ENCODE data around the gene TRERF1. TPM values are rescaled to one million over a fixed set of nuclear protein-coding genes. Genes with fewer than 3 reads are reported as not detected.

TRERF1 gene
- total RNA-seq, 1 experiment from 2014 or later = 22.3 TPM

- TF ChIP-seq, protein P1, sequence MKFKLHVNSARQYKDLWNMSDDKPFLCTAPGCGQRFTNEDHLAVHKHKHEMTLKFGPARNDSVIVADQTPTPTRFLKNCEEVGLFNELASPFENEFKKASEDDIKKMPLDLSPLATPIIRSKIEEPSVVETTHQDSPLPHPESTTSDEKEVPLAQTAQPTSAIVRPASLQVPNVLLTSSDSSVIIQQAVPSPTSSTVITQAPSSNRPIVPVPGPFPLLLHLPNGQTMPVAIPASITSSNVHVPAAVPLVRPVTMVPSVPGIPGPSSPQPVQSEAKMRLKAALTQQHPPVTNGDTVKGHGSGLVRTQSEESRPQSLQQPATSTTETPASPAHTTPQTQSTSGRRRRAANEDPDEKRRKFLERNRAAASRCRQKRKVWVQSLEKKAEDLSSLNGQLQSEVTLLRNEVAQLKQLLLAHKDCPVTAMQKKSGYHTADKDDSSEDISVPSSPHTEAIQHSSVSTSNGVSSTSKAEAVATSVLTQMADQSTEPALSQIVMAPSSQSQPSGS (CRISPR knock-in tag; IDR thresholded peaks at IDR 0.05; ENCODE audit: borderline replicate concordance, low read depth) = no peak
- TF ChIP-seq MYBL2 (CRISPR knock-in tag; IDR thresholded peaks at IDR 0.05) = no peak
- TF ChIP-seq, protein P2, sequence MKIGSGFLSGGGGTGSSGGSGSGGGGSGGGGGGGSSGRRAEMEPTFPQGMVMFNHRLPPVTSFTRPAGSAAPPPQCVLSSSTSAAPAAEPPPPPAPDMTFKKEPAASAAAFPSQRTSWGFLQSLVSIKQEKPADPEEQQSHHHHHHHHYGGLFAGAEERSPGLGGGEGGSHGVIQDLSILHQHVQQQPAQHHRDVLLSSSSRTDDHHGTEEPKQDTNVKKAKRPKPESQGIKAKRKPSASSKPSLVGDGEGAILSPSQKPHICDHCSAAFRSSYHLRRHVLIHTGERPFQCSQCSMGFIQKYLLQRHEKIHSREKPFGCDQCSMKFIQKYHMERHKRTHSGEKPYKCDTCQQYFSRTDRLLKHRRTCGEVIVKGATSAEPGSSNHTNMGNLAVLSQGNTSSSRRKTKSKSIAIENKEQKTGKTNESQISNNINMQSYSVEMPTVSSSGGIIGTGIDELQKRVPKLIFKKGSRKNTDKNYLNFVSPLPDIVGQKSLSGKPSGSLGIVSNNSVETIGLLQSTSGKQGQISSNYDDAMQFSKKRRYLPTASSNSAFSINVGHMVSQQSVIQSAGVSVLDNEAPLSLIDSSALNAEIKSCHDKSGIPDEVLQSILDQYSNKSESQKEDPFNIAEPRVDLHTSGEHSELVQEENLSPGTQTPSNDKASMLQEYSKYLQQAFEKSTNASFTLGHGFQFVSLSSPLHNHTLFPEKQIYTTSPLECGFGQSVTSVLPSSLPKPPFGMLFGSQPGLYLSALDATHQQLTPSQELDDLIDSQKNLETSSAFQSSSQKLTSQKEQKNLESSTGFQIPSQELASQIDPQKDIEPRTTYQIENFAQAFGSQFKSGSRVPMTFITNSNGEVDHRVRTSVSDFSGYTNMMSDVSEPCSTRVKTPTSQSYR (CRISPR knock-in tag; IDR thresholded peaks at IDR 0.05) = no peak
- TF ChIP-seq GRHL2 (CRISPR knock-in tag; IDR thresholded peaks at IDR 0.05; ENCODE audit: insufficient replicate concordance, severe bottlenecking) = no peak
- TF ChIP-seq TP53 (CRISPR knock-in tag; IDR thresholded peaks at IDR 0.05) = no peak
- TF ChIP-seq JUN (CRISPR knock-in tag; IDR thresholded peaks at IDR 0.05) = no peak
- no peak for TF ChIP-seq ZNF263 (CRISPR knock-in tag; IDR thresholded peaks at IDR 0.05; ENCODE audit: low read depth)
These were observed 214.8 kb downstream of the TRERF1 start (continued) for GRCh38 chr6:42236682-42237473.

GRCh38 chr6:42236030-42236429, 215.7 kb downstream of the TRERF1 start:
- Mint-ChIP-seq H3K27me3 (ENCODE audit: low read depth) (no peaks in the 10 kb centered on the region), H3K4me1 (peaks cover 15% of the 10 kb centered on the region), H3K4me3 (no peak overlapping the region), H3K36me3 (peaks cover 55% of the 10 kb centered on the region), H3K9me3 (no peaks in the 10 kb centered on the region), H3K27ac (0 out of 2 replicates have a peak overlapping the region, but pooled peaks have one; percentile 38)
- TF ChIP-seq, protein P3, sequence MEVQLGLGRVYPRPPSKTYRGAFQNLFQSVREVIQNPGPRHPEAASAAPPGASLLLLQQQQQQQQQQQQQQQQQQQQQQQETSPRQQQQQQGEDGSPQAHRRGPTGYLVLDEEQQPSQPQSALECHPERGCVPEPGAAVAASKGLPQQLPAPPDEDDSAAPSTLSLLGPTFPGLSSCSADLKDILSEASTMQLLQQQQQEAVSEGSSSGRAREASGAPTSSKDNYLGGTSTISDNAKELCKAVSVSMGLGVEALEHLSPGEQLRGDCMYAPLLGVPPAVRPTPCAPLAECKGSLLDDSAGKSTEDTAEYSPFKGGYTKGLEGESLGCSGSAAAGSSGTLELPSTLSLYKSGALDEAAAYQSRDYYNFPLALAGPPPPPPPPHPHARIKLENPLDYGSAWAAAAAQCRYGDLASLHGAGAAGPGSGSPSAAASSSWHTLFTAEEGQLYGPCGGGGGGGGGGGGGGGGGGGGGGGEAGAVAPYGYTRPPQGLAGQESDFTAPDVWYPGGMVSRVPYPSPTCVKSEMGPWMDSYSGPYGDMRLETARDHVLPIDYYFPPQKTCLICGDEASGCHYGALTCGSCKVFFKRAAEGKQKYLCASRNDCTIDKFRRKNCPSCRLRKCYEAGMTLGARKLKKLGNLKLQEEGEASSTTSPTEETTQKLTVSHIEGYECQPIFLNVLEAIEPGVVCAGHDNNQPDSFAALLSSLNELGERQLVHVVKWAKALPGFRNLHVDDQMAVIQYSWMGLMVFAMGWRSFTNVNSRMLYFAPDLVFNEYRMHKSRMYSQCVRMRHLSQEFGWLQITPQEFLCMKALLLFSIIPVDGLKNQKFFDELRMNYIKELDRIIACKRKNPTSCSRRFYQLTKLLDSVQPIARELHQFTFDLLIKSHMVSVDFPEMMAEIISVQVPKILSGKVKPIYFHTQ (CRISPR knock-in tag; IDR thresholded peaks at IDR 0.05) = no peak
- TF ChIP-seq TEAD4 (CRISPR knock-in tag; IDR thresholded peaks at IDR 0.05) = no peak
- TF ChIP-seq, protein P4, sequence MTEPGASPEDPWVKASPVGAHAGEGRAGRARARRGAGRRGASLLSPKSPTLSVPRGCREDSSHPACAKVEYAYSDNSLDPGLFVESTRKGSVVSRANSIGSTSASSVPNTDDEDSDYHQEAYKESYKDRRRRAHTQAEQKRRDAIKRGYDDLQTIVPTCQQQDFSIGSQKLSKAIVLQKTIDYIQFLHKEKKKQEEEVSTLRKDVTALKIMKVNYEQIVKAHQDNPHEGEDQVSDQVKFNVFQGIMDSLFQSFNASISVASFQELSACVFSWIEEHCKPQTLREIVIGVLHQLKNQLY (CRISPR knock-in tag; IDR thresholded peaks at IDR 0.05) = no peak
- TF ChIP-seq NFATC4 (CRISPR knock-in tag; IDR thresholded peaks at IDR 0.05) = no peak
- no peak for TF ChIP-seq SMAD4 (CRISPR knock-in tag; IDR thresholded peaks at IDR 0.05)
- TF ChIP-seq PRRX2 (CRISPR knock-in tag; IDR thresholded peaks at IDR 0.05) = no peak
- TF ChIP-seq ELF4 (CRISPR knock-in tag; IDR thresholded peaks at IDR 0.05; ENCODE audit: low read depth) = no peak
- TF ChIP-seq ZNF532 (CRISPR knock-in tag; IDR thresholded peaks at IDR 0.05; ENCODE audit: borderline replicate concordance) = no peak
- no peak for TF ChIP-seq PRDM15 (CRISPR knock-in tag; IDR thresholded peaks at IDR 0.05)
- no peak for TF ChIP-seq ZNF423 (CRISPR knock-in tag; IDR thresholded peaks at IDR 0.05)
- TF ChIP-seq HMGA2 (CRISPR knock-in tag; IDR thresholded peaks at IDR 0.05) = no peak
- TF ChIP-seq NR2C2 (CRISPR knock-in tag; IDR thresholded peaks at IDR 0.05) = no peak
- DNase-seq (ENCODE audit: low spot score) = no peak
- POLR2A ChIA-PET = no interaction called here
- CTCF ChIA-PET = interaction anchor here (1.4 kb wide), 1 partner anchor 25 kb away, joined by 3 read pairs; no protein-coding TSS in a partner anchor
- no peak for ATAC-seq

Data from WTC11 (cell line).